Sigmoid colon (tissue), 4 donors: ENCODE measurements around the gene DLGAP3.

ENCODE experiments used
- CTCF ChIP-seq, 4 experiments: fragments of 450-650 bp in 3 of 4; fragments of 200-600 bp in 1 of 4; IDR thresholded peaks; one replicate each; pipeline ENCODE4 v1.5.1; 2016 to 2019; ENCODE audit warnings: antibody characterized with exemption in 4 of 4, mild to moderate bottlenecking in 3 of 4, moderate library complexity in 2 of 4
- EP300 ChIP-seq, 4 donors: sonication (generic); formaldehyde crosslinking; IDR thresholded peaks; one replicate each; pipeline ENCODE4 v1.6.1; 2017; ENCODE audit warnings: antibody characterized with exemption in 4 of 4
- POLR2A ChIP-seq, 2 donors: fragments of 450-650 bp; IDR thresholded peaks; one replicate each; pipeline ENCODE4 v1.6.1; 2016; ENCODE audit warnings: antibody characterized with exemption in 2 of 2, mild to moderate bottlenecking in 2 of 2, moderate library complexity in 2 of 2
- POLR2AphosphoS5 ChIP-seq, 4 donors: sonication (generic); formaldehyde crosslinking; IDR thresholded peaks; one replicate each; pipeline ENCODE4 v1.6.1; 2017; ENCODE audit warnings: antibody characterized with exemption in 4 of 4

DNA sequence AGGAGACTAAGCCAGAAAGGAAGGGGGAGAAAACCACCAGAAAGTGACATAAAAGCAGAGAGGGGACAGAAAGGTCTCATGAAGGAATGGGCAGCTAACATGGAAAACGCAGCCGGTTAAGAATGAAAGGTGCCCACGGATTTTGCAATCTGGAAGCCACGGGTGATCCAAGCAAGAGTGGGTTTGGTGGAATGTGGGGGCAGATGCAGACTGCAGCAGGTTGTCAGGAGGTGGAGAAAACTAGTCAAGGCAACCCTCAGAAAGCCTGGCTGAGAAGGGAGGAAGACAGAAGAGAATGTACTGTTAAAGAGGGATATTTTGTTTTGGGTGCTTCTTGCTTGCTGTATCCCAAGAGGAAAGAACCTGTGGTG, 57.3 kb downstream of the DLGAP3 start:
- TF ChIP-seq CTCF (IDR thresholded peaks at IDR 0.05) (no peak), POLR2A (IDR thresholded peaks at IDR 0.05) (no peak), POLR2AphosphoS5 (IDR thresholded peaks at IDR 0.05) (no peak), EP300 (IDR thresholded peaks at IDR 0.05) (no peak)
